Measurements from ENCODE around the gene IRF2BP1.
"Not testable (repeated sequence)": the region's sequence is repeated elsewhere in the genome, so short reads cannot be mapped to it uniquely, and the experiment has no call there.

Gene IRF2BP1

GRCh38 chr19:45878043-45878794, 7.7 kb downstream of the IRF2BP1 start:
- no peak overlapping the region for H3K4me3 Mint-ChIP-seq
- H3K27me3 Mint-ChIP-seq, result peaks cover 75% of the 10 kb centered on the region
- ATAC-seq, result no peak
- H3K9me3 Mint-ChIP-seq, result no peaks in the 10 kb centered on the region
- no peak overlapping the region for H3K27ac Mint-ChIP-seq
- H3K36me3 Mint-ChIP-seq, result peaks cover 10% of the 10 kb centered on the region
- peaks cover 27% of the 10 kb centered on the region for H3K4me1 Mint-ChIP-seq

- H3K9me3 Mint-ChIP-seq, result no peaks in the 10 kb centered on the region
- peaks cover 13% of the 10 kb centered on the region for H3K4me1 Mint-ChIP-seq
- H3K36me3 Mint-ChIP-seq, result peaks cover 4% of the 10 kb centered on the region
- no peak overlapping the region for H3K27ac Mint-ChIP-seq
- H3K27me3 Mint-ChIP-seq, result peaks cover 70% of the 10 kb centered on the region
- no peak overlapping the region for H3K4me3 Mint-ChIP-seq
- peak; percentile 21 for ATAC-seq
Measured at GRCh38 chr19:45876411-45877197, 9.3 kb downstream of the IRF2BP1 start.

DNA sequence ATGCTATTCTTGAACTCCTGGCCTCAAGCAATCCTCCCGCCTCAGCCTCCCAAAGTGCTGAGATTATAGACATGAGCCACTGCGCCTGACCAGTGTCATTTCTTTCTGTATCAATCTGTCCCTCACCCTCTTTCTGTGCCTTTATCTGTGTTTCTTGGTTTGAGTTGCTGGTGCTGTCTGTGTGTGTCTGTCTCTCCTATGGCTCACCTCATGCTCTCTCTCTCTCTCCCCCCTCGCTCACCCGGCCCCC, 9.9 kb downstream of the IRF2BP1 start:
- Mint-ChIP-seq H3K27ac (no peak overlapping the region), H3K36me3 (no peaks in the 10 kb centered on the region), H3K4me1 (peaks cover 9% of the 10 kb centered on the region), H3K27me3 (peaks cover 65% of the 10 kb centered on the region), H3K4me3 (no peak overlapping the region), H3K9me3 (no peaks in the 10 kb centered on the region)
- peak; percentile 57 for ATAC-seq

DNA sequence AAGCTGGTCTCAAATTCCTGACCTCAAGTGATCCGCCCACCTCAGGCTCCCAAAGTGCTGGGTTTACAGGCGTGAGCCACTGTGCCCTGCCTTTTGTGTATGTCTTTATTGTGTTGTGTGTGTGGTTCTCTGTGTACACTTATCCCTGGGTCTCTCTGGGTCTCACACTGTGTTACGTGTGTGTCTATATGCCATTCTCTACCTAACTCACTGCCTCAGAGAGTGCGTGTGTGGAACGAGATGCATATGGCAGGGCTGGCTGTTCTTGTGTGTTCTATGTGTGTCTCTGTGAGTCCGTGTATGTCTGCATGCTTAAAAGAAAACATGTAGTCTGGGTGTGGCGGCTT, 11.3 kb downstream of the IRF2BP1 start:
- no peaks in the 10 kb centered on the region for H3K36me3 Mint-ChIP-seq
- H3K27ac Mint-ChIP-seq, result no peak overlapping the region
- peaks cover 9% of the 10 kb centered on the region for H3K4me1 Mint-ChIP-seq
- peaks cover 55% of the 10 kb centered on the region for H3K27me3 Mint-ChIP-seq
- H3K9me3 Mint-ChIP-seq, result no peaks in the 10 kb centered on the region
- H3K4me3 Mint-ChIP-seq, result peak overlapping the region; percentile 13
- ATAC-seq, result no peak

DNA sequence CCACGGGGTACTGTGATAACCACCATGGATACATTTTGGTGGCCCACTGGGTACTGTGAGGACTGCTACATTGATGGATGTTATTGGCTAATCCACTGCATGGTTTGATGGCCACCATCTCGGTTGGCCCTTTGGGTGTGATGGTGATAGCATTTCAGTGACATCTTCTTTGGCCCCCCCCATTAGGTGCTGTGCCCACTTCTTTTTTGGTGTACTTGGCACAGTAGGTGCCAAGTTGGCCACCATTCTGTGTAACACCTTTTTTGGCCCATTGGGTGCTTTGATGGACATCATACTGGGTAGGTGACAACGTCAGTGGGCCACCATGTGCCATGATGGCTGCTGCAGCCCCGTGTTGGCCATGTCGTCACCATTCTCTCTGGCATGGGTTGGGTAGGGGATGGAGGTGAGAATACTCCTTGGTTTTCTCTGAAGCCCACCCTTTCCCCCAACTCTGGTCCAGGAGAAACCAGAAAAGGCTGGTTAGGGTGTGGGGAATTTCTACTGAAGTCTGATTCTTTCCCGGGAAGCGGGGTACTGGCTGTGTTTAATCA, 12.6 kb downstream of the IRF2BP1 start:
- Mint-ChIP-seq H3K27ac (no peak overlapping the region), H3K27me3 (peaks cover 45% of the 10 kb centered on the region), H3K4me3 (no peak overlapping the region), H3K36me3 (no peaks in the 10 kb centered on the region), H3K4me1 (peaks cover 9% of the 10 kb centered on the region), H3K9me3 (no peaks in the 10 kb centered on the region)
- no peak for ATAC-seq

- H3K27me3 Mint-ChIP-seq, result peaks cover 36% of the 10 kb centered on the region
- no peak overlapping the region for H3K4me3 Mint-ChIP-seq
- ATAC-seq, result no peak
- peaks cover 9% of the 10 kb centered on the region for H3K4me1 Mint-ChIP-seq
- no peaks in the 10 kb centered on the region for H3K36me3 Mint-ChIP-seq
- H3K27ac Mint-ChIP-seq, result no peak overlapping the region
- no peaks in the 10 kb centered on the region for H3K9me3 Mint-ChIP-seq
Measured at GRCh38 chr19:45872095-45872919, 13.6 kb downstream of the IRF2BP1 start.

DNA sequence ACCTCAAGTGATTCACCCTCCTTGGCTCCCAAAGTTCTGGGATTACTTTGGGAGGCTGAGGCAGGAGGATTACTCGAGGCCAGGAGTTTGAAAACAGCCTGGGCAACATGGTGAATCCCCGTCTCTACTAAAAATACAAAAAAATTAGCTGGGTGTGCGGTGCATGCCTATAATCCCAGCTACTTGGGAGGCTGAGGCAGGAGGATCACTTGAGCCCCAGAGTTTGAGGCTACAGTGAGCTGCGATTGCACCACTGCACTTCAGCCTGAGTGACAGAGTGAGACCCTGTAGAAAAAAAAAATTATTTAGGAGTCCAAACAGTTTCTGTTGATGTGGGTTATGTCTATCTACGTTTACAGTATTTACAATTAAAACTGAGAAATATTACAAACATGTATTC, 15.1 kb downstream of the IRF2BP1 start:
- Mint-ChIP-seq H3K36me3 (no peaks in the 10 kb centered on the region), H3K27ac (no peak overlapping the region), H3K9me3 (no peaks in the 10 kb centered on the region), H3K4me3 (no peak overlapping the region), H3K27me3 (peaks cover 23% of the 10 kb centered on the region), H3K4me1 (peaks cover under 1% of the 10 kb centered on the region)
- no peak for ATAC-seq

GRCh38 chr19:45867241-45867640, 18.7 kb downstream of the IRF2BP1 start:
- not testable (repeated sequence) for H3K9me3 Mint-ChIP-seq, H3K4me3 Mint-ChIP-seq, H3K36me3 Mint-ChIP-seq, ATAC-seq, H3K27ac Mint-ChIP-seq
- peaks cover 26% of the 10 kb centered on the region for H3K27me3 Mint-ChIP-seq
- peaks cover 16% of the 10 kb centered on the region for H3K4me1 Mint-ChIP-seq

GRCh38 chr19:45866400-45867176, 19.4 kb downstream of the IRF2BP1 start:
- H3K4me1 Mint-ChIP-seq, result peaks cover 22% of the 10 kb centered on the region
- no peak for ATAC-seq
- peaks cover 26% of the 10 kb centered on the region for H3K27me3 Mint-ChIP-seq
- H3K27ac Mint-ChIP-seq, result no peak overlapping the region
- H3K4me3 Mint-ChIP-seq, result no peak overlapping the region
- no peaks in the 10 kb centered on the region for H3K36me3 Mint-ChIP-seq
- H3K9me3 Mint-ChIP-seq, result no peaks in the 10 kb centered on the region

DNA sequence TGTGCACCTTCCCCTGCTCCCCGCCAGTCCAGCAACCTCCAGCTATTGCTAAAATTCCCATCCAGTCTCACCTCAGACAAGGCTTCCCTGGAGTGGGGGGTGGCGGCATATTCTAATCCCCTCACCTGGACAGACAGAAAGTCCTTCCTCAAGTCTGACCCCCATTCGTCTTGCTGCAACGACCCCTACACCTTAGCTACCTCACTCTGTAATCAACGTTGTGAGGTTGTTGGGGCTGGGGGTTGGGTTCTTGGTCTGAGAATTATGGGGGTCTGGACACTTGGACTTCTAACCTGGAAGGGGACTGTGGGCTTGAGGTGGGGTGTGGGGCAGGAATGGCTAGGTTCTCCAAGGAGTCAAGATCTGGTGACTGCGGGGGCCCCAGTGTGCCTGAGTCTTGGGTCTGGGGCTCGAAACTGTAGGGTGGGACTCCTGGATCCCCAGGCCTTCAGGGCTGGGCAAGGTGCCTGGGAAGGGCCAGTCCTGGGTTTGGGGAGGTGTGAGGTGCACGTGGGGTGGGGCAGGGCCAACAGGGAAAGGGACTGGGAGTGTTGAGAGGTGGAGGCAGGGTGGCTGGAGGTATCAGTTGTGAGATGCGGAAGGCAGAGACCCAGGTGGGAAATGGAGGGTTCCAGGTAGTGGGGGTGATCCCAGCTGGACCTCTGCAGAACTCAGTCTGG, 20.5 kb downstream of the IRF2BP1 start:
- ATAC-seq, result no peak
- Mint-ChIP-seq H3K4me3 (no peak overlapping the region), H3K27me3 (peaks cover 26% of the 10 kb centered on the region), H3K27ac (no peak overlapping the region), H3K36me3 (peaks cover 6% of the 10 kb centered on the region), H3K4me1 (peaks cover 31% of the 10 kb centered on the region), H3K9me3 (no peaks in the 10 kb centered on the region)

DNA sequence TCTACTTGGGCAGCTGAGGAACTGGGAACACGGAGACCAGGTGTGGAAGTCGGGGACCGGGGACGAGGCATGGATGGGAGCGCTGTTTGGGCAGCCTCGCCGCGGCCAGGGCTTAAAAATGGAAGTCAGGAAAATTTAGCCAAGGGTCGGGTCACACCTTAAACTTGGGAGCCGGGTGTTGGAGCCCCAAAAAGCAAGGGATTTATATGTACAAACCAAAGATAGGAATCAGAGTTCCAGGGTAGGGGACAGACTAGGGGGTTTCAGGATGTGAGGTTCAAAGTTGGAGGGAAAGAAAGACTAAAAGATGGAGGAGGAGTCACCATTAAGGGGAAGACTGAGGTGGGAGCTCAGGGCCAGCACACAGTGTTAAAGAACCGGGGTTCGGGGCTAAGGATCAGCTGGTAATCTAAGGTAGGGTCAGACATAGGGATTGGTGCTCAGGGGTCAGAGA, 21.3 kb downstream of the IRF2BP1 start:
- ATAC-seq, result no peak

GRCh38 chr19:45863840-45864628, 21.9 kb downstream of the IRF2BP1 start, which contains the start of gene FOXA3:
Gene FOXA3 (plus strand): TSS chr19:45864326. CDS start chr19:45864457, 131 bp downstream.
- peak within 1 kb of the TSS; percentile 93 for H3K27ac Mint-ChIP-seq
- peaks cover 26% of the 10 kb centered on the region for H3K27me3 Mint-ChIP-seq
- H3K4me1 Mint-ChIP-seq, result peaks cover 40% of the 10 kb centered on the region
- peak; percentile 14 for ATAC-seq
- peak within 1 kb of the TSS; percentile 90 for H3K4me3 Mint-ChIP-seq
- peaks cover 17% of the 10 kb centered on the region for H3K36me3 Mint-ChIP-seq
- no peaks in the 10 kb centered on the region for H3K9me3 Mint-ChIP-seq

More for the DNA sequence above, 21.3 kb downstream of the IRF2BP1 start:
- Mint-ChIP-seq H3K27me3 (peaks cover 26% of the 10 kb centered on the region), H3K4me1 (peaks cover 36% of the 10 kb centered on the region), H3K9me3 (no peaks in the 10 kb centered on the region), H3K36me3 (peaks cover 11% of the 10 kb centered on the region), H3K27ac (no peak overlapping the region), H3K4me3 (no peak overlapping the region)

- no peaks in the 10 kb centered on the region for H3K9me3 Mint-ChIP-seq
- peak overlapping the region; percentile 93 for H3K27ac Mint-ChIP-seq
- peaks cover 26% of the 10 kb centered on the region for H3K27me3 Mint-ChIP-seq
- peaks cover 43% of the 10 kb centered on the region for H3K4me1 Mint-ChIP-seq
- peaks cover 23% of the 10 kb centered on the region for H3K36me3 Mint-ChIP-seq
- ATAC-seq, result no peak
- peak overlapping the region; percentile 90 for H3K4me3 Mint-ChIP-seq
Measured at GRCh38 chr19:45863335-45863839, 22.6 kb downstream of the IRF2BP1 start.
